HG02588 (cell line): Measurements from ENCODE around the gene DDX27.

Source experiments
- ATAC-seq: cut with Tn5 transposase; IDR thresholded peaks from one replicate; pipeline ENCODE4 v1.9.1; 2021; ENCODE audit warnings: mild to moderate bottlenecking, moderate library complexity; ENCODE audit not compliant: unreplicated experiment

DDX27 gene

GRCh38 chr20:49247792-49248191, 28.6 kb downstream of the DDX27 start:
- no peak for ATAC-seq

GRCh38 chr20:49248301-49248700, 29.1 kb downstream of the DDX27 start:
- ATAC-seq: no peak

- no peak for ATAC-seq
These were observed 29.9 kb downstream of the DDX27 start for GRCh38 chr20:49248879-49249665.

DNA sequence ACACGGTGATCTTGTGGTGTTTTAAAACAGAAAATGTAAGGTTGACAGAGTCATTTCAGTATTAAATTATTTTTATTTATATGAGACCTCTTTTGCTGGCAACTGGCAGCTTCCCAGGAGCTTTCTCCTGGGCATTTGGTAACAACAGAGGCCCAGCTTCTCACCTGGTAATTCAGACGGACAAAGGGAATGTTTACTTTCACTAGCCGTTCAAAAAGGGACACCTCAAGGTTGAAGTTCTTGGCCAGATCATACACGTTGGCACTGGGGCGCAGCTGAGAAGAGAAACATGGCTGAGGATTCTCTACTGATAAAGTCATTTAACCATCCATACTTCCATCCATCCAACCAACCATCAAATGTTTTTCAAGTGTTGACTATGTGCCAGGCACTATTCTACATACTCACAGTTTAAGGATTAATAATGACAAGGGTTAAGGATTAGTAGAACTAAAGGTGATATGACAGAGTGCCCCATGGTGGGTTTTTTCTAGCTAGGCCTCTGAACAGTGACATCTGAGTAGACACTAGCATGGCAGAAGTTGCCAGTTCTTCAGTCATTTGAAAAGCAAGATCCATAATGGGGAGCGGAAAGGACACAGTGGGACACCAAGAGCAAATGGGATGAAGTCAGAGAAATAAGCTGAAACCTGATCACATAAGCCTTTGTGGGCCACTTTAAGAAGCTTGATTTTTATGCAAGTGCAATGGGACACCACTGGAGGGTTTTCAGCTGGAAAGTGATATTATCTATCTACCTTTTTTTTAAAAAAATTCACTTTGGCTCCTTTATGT, 33.5 kb downstream of the DDX27 start:
- no peak for ATAC-seq

GRCh38 chr20:49256261-49256660, 37.0 kb downstream of the DDX27 start:
- ATAC-seq: no peak

GRCh38 chr20:49259284-49259683, 40.1 kb downstream of the DDX27 start:
- no peak for ATAC-seq

GRCh38 chr20:49259799-49260198, 40.6 kb downstream of the DDX27 start:
- no peak for ATAC-seq

DNA sequence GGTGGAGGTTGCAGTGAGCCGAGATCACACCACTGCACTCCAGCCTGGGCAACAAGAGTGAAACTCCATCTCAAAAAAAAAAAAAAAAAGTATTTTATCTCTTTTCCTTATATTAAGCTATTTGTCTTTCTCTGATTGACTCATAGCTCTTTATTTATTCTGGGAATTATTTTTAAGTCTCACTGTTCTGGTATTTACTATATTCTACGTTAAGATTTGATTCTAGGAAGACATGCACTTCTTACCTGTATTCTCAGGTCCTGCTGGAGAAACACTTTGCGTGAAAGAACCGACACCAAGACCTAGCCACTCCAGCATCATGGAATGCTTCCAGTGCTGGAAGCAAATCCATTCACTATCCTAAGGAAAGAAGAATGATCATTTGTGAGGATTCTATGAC, 41.0 kb downstream of the DDX27 start:
- ATAC-seq: no peak

DNA sequence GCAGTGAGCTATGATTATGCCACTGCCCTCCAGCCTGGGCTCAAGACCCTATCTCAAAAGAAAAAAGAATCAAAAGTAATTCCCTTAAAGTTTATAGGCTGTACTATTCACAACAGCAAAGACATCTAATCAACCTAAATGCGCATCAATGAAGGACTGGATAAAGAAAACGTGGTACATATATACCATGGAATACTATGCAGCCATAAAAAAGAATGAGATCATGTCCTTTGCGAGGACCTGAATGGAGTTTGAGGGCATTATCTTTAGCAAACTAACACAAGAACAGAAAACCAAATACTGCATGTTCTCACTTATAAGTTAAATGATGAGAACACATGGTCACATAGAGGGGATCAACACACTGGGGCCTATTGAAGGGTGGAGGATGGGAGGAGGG, 42.0 kb downstream of the DDX27 start:
- ATAC-seq: no peak

DNA sequence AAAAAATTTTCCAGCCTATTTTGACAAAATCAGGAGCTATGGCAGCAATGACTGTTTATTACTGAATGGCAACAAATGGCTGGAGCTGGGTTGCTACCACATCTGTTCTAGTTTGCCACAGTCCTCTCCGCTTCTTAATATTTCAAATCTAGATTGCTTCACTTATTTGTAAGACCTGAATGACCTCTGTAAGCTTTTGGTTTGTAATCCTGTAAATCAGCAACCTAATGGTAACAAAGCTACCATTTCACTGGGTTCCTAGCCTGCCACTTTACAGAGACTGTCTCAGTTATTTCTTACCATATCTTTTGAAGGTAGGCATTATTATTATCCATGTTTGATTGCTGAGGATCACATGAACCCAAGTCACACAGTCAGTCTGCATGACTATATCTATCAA, 43.2 kb downstream of the DDX27 start:
- ATAC-seq: no peak

DNA sequence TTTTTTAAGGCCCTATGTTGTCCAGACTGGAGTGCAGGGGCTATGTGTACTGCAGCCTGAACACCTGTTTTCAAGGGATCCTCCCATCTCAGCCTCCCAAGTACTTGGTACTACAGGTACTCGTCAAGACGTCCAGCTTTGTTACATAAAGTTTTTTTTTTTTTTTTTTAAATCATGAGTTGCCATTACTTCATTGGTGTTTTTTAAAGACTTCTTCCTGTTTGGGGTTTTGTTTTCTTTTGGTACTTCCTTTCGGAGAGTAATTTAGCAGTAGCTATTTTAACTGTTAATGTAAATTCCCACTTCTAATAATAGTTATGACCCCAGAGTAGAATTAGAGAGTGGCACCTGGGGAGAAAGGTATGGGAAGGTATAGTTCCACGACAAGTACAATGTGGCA, 48.1 kb downstream of the DDX27 start:
- ATAC-seq: no peak

DNA sequence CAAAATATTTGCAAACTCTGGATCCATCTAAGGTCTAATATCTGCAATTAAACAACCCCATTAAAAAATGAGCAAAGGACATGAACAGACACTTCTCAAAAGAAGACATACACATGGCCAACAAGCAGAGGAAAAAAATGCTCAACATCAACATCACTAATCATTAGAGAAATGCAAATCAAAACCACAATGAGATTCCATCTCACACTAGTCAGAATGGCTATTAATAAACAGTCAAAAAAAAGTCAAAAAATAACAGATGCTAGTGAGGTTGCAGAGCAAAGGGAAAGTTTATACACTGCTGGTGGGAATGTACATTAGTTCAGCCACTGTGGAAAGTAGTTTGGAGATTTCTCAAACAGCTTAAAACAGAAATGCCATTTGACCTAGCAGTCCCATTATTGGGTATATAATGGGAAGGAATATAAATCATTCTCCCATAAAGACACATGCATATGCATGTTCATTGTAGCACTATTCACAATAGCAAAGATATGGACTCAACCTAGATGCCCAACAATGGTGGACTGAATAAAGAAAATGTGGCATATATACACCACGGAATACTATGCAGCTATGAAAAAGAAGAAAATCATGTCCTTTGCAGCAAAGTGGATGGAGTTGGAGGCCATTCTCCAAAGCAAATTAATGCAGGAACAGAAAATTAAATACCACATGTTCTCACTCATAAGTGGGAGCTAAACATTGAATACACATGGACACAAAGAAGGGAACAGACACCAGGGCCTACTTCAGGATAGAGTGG, 49.6 kb downstream of the DDX27 start:
- ATAC-seq: no peak

- no peak for ATAC-seq
These were observed 51.0 kb downstream of the DDX27 start for GRCh38 chr20:49270177-49270576.

DNA sequence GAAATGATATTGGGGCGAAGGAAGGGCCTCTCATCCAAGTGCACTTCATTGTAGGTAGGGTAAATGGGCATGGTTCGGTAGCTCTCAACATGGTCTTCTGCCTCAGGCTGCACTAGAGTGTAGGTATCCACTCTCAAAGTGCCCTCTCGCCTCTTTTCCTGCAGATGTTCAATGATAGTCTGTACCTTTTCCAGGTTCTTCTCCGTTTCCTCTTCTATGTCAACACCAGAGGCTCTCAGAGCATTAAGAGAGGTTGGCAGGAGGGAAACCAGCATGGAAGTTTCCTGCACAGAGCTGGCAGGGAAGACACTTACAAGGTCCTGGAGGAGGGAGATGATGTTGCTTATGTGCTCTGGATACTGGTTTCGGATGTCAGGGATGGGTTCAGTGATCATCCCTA, 51.5 kb downstream of the DDX27 start:
- ATAC-seq: no peak

DNA sequence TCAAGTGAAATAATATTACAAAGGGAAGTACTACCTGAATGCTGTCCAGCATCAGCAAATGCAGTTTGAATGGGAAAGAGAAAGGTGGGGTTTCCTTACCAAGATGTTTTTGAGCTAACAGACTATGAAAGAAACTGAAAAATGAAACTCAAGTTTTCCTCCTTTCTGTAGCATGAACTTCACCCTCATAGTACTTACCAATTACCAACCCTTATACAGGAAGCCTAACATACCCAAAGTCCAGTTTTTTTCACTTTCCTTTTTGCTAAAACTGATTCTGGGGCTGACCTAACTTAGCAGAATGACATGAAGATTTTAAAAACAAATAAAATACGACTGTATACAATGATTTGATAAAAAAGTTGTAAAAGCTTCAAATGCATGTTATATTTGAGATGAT, 53.4 kb downstream of the DDX27 start:
- ATAC-seq: no peak

GRCh38 chr20:49273696-49274277, 54.6 kb downstream of the DDX27 start:
- ATAC-seq: no peak

GRCh38 chr20:49275216-49275615, 56.0 kb downstream of the DDX27 start:
- no peak for ATAC-seq

DNA sequence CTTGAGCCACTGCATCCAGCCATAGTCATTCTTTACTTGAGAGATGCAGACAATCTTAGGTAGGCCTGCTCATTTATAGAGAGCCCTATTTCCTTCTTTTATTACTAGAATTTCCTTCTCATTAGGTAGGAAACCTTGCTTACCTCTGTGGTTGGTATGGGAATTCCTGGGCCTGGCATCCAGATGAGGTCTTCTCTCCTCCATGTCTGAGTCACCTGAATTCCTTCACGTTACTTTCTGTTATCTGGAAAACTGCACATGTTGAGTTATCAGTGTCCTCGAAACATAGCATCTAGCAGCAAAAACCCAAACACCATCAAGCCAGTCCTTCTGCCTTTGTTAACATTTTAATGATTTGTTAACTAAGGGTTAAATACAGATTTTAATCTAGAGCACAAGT, 56.4 kb downstream of the DDX27 start:
- no peak for ATAC-seq

- no peak for ATAC-seq
These were observed 57.1 kb downstream of the DDX27 start for GRCh38 chr20:49276161-49276960.
